ENCODE data around the gene USP7.
A peak's percentile ranks its signal among the peaks of the same experiment; 100 is the strongest.
"Not testable (repeated sequence)": the region's sequence is repeated elsewhere in the genome, so short reads cannot be mapped to it uniquely, and the experiment has no call there.

The USP7 gene

DNA sequence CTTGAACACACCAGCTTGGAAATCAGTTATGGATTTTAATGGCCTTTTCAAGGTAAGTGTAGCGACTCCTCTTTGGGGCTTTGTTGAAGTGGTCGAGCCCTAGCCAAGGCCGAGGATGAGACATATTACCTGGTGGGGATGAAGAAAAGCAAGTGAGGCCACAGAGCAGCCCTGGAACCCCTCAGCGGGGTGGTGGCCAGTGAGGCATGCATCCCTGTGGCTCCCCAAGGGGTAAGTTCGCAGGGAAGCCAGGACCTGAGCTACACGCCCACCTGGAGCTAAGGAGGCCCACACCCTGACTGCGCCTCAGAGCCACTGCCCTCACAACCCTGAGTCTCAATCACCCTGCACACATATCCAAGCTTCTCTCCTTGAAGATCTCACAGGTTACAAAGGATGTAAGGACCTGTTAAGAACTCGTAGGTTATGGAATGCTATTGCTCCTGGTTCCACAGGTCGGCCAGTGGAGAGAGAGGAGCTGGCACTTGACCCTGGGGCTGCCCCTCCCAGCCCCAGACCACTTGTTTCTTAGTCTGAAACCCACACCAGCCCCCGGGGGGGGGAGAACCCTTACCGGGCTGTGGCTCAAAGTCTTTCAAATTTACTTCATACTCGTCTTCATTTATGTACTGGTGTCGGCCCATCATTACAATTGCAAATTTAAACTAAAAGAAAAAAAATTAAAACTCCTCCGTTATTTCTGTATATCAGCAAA, 69.6 kb downstream of the USP7 start:
- DNase-seq = no peak

DNA sequence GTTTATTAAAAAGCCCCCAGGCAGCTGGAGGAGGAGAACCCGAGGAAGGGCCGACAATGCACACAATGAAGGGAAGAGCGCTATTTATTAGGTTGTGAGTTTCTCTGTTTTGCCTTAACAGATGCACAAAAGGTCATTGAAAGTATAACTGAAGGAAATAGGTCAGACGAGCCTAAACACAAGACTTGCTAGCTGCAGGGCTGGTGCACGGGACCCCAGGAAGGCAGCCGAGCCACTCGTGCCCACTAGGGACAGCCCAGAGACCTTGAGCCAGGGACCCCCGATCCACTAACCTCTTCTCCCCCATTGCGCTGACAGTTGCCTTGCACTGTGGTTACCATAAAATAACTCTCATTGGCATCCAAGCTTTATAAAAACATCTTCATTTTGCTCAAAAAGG, 70.3 kb downstream of the USP7 start:
- DNase-seq = no peak

DNA sequence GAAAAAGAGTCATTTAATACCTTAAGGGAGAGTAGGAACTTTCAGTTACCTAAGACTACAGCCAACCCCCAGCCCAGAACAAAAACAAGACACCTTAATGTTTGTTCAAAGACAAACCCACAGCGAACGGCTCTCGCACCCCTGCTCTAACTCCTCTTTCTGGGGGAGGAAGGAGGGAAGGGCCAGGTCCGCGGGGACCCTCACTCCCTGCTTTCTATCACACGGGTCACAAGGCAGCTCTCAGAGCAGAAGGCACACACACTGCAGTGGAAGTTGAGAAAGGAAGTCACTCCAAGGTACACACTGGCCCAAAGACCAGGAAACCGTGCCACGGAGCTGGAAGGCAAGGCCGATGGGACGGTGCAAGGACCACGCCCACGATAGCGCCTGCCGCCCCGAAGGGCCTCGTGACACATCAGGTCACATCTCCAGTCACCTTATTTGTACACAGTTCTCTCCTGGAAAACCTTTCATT, 71.6 kb downstream of the USP7 start:
- no peak for DNase-seq

DNA sequence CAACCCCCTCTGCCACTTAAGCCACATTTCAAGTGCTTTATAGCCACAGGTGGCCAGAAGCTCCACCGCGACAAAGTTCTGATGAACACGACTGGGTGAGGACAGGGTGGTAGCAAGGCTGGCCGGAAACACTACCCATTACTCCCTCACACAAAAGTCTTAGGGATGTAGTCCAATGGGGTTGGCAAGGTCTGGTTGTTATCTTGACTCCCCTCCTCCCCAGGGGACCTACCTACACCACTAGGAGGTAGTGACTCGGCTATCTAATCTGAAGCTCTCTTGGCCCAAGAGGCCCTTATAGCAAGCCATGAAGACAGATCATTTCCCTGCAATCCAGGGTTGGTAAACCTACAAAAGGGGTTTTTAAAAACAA, 73.2 kb downstream of the USP7 start:
- DNase-seq = no peak

DNA sequence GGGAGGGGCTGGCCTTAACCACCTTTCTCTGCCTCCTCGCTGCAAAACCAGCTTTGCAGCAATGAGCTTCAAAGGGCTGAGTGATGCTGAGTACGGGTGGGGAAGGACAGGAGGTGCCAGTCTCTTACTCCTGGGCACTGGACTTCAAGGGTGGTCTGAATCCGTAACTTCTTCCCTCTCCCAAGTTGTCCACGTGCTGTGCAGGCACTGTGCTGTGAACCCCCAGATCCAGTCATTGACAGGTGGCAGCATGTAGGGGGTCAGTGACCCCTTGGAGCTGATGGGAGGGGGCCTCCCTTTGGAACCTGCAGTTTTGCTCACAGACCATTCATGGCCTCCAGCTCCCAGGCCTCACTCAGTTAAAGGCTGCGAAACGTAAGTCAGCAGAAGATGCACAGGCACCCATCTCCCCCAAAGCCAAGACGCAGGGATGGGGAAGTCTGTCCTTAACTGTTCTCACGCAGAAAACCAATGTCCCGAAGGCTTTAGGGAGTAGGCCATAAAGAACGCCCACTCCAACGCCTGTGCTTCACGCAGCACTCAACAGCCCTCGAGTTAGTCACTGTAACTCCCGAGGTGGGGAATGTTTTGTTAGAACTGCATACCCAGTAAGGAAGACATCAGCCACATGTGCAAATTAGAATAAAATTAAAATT, 73.7 kb downstream of the USP7 start:
- no peak for DNase-seq

DNA sequence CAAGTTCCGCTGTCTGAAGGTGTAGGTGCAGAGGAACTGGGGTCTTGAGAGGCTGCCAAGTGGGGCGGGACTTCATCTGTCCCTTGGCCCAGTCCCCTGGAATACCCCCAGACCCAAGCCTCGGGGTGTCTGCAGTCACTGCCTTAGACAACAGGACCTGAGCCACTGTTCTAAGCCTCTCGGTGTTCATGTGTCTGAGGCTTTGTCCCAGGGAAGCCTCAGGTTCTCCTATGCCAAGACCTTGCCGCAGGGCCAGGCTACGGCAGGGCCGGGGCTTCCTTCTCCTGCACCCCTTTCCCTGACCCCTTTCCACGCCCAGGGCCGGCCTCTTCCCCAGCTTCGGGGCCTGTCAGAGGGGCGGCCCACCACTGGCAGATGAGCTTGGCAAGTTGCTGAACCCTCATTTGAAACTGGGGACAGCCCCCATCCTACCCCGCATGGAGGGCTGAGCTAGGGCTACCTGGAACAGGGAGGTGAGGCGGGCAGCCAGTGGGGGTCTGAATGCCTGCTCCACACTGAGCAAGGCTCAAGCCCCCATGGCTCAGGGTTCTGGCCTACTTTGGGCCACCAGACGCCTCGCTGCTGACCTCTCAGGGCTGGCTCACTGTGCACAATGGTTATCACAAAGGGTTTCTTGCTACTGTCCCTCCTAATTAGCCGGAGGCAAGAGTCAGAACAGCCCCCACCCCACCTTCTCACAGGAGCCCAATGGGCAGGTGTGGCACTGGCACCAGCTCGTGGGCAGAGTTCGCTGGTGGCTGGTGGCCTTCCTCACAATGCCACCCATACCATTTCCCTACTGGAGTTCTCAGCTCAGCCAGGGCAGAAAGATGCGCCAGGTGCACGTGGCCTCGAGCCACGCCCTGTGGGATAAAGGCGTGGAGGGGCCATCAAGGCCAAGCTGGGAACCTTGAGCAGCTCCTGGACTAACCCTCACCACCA, 74.5 kb downstream of the USP7 start:
- no peak for DNase-seq

DNA sequence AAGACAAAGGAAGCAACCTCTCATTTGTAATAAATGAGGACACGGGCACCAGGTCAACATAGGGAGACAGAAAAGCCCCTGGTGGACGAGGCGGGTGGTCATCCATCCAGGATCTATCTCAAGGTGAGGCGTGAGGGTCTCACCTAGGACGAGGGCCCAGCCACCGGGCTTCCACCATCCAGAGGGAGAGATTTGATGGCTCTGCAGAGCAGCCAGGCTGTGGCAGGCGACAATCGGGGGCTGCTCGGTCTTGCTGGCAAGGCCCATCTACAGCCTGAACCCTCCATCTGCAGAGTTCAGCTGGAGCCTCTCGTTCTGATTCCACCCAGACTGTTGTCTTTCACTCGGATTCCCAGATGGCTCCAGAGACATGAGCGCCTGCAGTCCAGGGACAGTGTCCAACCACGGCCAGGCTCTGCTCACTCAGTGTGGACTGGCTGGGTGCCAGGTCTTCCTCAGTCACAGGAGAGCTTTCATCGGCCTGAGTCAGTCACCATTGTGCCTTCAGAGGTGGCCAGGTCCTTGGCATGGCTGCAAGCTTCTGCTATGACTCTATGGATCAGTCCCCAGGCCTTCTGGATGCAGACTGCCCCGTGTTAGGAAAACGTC, 75.7 kb downstream of the USP7 start:
- peak in 1 of 2 experiments; percentile 62 for DNase-seq

DNA sequence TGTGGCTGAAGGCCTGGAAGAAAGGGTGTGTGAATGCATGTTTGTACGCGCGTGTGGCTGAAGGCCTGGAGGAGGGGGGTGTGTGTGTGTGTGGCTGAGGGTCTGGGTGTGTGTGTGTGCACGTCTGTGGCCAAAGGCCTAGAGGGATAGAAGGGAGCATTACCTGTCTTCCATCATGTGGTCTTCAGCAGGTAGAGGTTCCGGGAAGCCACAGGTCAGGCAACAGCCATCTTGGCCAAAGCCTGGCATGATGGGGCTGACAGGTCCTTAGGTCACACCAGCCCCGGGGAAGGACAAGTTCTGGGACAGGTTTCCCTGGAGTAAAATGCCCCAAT, 76.3 kb downstream of the USP7 start:
- DNase-seq = no peak

DNA sequence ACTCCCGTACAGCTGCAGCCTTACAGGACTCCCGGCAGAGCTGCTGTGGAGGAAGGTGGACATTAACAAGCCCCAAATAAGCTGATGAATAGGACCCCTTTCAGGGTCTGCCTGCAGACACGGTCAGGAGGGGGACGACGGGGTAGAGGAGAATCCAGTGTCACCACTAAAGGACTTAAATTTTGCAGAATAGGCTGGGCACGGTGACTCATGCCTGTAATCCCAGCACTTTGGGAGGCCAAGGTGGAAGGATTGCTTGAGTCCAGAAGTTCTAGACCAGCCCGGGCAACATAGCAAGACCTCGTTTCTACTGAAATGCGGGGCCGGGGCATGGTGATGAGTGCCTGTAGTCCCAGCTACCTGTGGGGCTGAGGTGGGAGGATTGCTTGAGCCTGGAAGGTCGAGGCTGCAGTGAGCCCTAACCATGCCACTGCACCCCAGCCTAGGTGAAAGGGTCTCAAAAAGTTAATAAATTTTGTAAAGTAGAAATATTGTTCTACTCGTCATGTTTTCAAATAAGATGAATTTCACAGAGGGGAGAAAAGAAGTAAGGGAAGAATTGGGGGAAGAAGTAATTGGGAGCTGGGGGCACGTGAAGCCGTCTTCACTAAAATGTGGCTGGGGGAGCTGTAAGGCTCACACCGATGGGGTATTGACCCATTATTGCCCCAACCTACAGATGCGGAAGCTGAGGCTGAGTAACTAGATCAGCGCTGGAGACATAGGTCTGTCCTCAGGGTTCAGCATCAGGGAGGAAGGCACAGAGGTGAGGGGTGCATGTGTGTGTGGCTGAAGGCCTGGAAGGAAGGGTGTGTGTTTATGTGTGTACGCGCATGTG, 76.9 kb downstream of the USP7 start:
- no peak for DNase-seq

DNA sequence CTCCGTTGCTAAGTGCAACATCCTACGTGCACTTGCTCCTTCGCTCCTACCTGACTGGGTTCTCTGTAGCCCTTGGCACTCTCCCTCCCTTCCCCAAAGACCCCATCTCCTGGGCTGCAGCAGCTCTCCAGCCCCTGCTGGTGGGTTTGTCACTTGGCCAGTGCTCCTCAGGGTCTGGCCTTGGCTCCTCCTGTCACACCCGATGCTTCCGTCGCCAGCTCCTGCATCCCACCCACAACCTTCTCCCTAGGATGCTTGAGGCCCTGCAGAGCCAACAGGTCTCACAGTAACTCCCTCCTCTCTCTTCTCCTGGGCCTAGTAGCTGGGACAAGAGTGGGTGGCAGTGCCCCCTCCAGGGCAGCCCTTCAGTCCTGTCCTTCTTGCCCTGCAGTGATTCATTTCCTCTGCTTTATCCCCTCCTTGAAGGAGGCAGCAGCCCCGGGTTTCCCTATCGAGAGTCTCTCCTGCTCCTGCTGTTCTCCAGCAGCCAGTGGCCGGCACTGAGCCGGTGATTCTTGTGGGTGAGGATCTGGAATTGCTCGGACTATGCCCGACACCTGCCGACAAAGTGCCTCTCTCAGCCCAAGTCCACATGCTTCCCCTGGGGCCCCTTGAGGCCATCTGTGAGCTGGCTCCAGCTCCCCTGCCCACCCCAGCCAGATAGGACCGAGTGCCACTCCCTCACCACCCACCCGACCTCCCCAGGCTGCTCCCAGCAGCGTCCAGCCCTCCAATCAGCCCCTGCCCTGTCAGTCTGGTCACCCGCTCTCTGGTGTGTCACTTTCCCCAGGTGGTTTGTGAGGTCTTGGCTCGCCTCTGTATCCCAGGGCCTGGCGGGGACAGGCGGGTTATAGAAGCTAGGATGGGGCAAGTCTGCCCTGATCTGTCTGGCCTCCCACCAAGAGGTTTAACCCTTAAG, 77.8 kb downstream of the USP7 start:
- DNase-seq = no peak

DNA sequence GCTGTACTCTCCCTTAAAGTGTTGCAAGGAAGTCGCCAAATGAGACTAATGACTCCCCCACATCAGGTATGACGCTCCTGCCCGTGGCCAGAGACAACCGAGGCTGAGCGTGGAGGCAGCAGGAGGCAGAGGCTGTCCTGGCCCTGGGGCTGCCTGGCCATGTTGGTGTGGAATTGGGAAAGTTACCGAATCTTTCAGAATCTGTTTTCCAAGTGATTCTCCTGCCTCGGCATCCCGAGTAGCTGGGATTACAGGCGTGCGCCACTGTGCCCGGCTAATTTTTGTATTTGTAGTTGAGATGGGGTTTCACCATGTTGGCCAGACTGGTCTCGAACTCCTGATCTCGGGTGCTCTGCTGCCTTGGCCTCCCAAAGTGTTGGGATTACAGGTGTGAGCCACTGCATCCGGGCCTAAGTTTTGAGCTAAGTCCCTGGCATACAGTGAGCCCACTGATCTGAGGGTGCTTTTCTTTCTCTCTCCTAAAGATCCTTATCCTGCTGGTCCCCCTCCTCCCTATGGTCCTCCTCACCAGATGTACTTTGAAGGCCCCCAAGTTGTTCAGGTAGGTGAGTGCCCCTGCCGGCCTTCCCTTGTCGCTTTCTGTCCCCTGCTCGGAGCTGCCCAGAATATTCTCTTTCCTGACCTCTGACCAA, 80.9 kb downstream of the USP7 start:
- DNase-seq = no peak

DNA sequence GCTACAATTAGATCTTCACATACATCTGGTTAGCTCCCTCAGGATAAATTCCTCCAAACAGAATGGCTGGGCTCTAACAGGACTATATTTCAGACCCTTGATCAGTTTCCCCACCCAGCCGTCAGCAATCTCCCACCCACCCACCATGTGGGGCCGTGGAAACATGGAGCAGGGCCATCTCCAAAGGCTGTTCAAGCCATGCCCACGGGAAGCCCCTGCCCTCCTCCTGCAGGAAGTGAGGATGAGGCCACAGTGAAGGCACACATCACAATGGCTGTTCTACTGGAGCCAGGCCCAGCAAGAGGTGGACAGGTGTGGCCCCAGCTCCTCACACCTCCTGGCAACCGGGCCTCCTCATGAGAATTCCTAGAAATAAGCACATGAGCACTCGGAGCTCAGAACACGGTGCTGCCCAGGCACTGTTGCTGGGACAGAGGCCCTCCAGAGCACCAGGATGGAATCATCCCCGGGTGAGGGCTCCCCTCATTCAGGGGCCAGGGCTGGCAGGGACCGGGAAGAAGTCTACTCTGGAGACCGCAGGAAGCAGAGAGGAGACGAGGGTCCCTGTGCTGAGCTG, 81.6 kb downstream of the USP7 start, which contains the start of gene LITAFD:
TSS of gene LITAFD (plus strand) at position 311 of the 577 bp plus-strand sequence. CDS start 2,005 bp downstream, outside the sequence.
- no peak for DNase-seq

DNA sequence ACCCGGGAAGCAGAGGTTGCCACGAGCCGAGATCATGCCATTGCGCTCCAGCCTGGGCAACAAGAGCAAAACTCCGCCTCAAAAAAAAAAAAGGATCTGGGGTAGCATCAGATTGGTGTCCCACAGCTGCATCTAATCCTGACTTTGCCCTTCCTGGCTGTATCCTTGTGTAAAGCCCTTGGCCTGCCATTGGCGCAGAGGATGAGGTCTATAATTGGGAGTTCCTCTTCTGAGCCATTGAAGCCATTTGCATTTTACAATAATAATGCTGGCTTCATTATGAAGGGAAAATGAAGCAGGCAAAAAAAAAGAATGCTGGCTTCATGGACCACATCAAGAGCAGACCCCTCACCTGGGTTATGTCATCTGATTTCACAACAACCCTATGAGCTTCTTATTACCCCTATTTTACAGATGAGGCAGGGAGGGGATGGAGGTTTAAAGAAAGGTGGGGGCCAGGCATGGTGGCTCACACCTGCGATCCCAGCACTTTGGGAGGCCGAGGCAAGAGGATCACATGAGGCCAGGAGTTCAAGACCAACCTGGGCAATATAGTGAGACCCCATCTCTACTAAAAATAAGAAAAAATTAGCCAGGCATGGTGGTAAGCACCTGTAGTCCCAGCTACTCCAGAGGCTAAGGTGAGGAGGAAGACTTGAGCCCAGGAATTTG, 82.7 kb downstream of the USP7 start:
- no peak for DNase-seq

DNA sequence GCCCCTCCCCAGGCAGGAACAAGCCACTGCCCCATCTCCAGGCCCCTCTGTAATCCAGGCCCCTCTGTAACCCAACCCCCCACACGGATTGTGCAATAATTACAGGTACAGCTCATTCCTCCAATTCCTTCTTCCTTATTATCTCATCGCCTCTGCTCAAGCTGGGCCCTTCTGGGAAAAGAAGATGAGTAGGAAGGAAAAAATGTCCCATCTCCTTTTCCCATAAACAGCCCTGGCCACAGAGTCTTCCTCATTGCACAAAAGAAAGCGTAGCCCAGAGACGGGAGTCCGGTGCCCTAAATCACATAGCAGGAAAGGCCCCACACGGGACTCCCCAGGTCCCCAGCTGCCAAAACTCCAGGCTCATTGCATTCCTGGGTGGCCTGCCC, 85.2 kb downstream of the USP7 start:
- DNase-seq = no peak

DNA sequence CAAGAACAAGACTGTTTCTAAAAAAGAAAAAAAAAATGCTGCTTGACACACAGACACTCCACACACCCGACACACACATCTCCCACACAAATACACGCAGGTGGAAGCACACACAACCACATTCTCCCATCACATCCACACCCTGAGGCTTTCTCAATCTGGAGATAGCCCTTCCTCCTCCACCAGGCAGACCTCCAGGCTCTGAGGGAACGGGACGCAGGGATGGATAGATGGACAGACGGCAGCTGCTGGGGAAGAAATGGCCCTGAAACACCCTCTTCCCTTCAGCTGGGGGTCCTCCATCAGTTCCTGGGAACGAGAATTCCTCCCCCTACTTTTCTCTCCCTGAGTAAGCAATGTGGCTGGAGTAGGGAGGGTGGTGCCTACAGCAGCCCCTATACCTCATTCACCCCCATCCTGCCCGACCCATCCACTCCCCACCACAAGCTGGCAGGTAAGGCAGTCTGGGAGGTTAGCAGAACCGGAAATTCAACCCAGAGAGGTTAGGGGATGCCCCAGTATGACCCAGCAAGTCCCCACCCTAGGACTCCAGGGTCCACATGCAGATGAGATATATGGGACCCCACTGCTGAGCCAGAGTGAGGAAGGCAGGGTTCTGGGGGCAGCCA, 85.7 kb downstream of the USP7 start:
- DNase-seq = no peak

DNA sequence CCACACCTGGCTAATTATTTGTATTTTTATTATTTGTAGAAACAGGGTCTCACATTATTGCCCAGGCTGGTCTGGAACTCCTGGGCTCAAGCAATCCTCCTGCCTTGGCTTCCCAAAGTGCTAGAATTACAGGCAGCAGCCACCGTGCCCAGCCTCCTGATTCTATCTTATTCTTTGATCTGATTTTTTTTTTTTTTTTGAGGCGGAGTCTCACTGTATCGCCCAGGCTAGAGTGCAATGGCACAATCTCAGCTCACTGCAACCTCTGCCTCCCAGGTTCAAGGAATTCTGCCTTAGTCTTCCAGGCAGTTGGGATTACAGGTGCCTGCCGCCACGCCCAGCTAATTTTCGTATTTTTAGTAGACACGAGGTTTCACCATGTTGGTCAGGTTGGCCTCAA, 88.4 kb downstream of the USP7 start:
- not testable (repeated sequence) for DNase-seq

DNA sequence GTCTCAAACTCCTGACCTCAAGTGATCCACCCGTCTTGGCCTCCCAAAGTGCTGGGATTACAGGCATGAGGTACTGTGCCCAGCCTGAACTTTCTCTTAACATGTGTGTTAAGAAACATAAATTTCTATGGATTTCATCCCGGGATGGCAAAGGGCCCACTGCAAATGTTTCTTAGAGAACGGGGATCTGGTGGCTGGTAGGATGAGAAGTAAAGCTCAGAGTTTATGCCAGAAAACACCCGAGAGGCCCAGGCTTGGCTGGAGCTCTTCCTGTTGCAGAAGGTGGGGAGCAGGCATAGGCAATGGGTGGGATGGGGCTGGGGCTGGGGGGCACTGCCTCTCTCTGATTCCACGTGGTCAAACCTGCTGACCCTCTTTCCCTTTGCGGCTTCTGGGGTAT, 89.3 kb downstream of the USP7 start:
- DNase-seq = no peak

DNA sequence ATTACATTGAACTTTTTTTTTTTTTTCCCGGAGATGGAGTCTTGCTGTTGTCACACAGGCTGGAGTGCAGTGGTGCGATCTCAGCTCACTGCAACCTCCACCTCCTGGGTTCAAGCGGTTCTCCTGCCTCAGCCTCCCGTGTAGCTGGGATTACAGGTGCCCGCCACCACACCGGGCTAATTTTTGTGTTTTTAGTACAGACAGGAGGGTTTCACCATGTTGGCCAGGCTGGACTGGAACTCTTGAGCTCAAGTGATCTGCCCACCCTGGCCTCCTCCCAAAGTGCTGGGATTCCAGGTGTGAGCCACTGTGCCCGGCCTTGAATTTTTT, 89.9 kb downstream of the USP7 start:
- not testable (repeated sequence) for DNase-seq

All from NCI-H446 (cell line).